Measurements from ENCODE around the gene RTL3.

- TF ChIP-seq, protein P1, sequence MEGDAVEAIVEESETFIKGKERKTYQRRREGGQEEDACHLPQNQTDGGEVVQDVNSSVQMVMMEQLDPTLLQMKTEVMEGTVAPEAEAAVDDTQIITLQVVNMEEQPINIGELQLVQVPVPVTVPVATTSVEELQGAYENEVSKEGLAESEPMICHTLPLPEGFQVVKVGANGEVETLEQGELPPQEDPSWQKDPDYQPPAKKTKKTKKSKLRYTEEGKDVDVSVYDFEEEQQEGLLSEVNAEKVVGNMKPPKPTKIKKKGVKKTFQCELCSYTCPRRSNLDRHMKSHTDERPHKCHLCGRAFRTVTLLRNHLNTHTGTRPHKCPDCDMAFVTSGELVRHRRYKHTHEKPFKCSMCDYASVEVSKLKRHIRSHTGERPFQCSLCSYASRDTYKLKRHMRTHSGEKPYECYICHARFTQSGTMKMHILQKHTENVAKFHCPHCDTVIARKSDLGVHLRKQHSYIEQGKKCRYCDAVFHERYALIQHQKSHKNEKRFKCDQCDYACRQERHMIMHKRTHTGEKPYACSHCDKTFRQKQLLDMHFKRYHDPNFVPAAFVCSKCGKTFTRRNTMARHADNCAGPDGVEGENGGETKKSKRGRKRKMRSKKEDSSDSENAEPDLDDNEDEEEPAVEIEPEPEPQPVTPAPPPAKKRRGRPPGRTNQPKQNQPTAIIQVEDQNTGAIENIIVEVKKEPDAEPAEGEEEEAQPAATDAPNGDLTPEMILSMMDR (IDR thresholded peaks at IDR 0.05): no peak
- no peak for TF ChIP-seq POLR2AphosphoS5 (IDR thresholded peaks at IDR 0.05)
Observed at GRCh38 chrX:78655642-78656041, 3.5 kb downstream of the RTL3 start.

Data from prostate gland (tissue), 2 donors.